ENCODE data around the gene ABHD10.

Gene ABHD10

DNA sequence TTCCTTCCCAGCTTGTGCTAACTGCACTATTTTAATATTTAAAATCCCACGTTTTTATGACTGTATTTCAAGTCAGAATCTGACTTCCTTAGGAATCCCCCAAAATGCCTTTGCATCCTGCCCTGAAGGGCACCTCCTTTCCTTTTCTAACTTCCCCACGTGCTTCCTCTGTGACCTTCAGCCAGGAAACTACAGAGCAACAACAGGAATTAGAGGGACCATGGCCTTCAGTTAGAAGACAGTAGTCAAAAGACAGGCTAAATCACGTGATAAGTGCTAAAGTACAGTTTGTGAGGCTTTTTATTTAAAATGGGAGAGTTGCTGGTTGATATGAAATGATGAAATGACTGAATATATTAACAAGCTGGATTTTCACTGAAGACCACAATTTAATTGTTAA, 11.8 kb upstream of the ABHD10 start:
- no peak for DNase-seq

GRCh38 chr3:111967651-111968274, 11.1 kb upstream of the ABHD10 start:
- peak; percentile 95 for DNase-seq

DNA sequence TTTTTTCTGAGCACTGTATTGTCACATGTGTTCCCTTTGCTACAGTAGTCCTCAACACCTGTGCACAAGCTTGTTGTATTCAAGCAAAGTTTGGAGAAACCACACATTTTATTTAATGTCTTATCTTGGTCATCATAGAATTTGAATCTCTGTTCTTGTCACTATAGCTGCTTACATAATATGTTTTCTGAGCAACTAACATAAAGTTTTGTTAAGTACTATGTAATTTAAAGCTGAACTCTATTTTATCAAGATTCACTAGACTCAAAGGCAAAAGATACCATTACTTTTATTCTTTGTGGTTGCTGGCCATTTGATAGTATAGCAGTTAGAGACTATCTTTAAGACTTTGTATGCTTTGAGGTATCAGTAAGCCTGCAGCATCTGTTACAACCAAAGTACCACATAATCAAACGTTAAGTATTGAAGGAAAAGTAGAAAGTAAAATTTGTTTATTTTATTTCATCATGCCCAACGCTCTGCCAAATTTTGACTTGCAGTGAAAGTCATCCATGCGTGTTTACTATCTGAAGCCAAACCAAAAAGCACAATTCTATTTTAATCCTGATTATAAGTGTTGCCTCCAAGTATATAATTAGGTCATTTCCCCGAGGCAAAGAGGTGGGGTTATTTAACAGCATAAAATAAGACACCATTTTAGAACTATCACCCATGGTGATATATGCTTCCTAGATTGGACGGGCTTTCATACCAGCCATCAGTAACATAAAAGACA, 10.3 kb upstream of the ABHD10 start:
- DNase-seq, result no peak

DNA sequence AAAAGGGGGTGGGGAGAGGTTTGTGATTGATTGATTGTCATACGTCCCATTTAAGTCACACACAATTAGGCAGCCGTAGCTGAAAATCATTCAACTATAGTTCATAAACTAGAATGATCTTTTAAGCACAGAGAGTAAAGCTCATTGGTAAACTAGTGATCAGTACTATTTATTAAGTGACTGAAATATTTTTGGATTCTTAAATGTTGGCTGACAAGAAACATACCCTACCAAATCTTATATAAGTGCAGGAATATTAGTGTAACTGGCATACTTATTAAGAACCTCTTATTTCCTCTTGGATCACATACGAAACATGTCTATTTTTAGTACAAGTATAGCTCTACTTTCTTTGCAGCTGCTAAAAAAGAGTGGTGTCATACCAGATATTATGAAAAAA, 8.4 kb upstream of the ABHD10 start:
- no peak for DNase-seq

DNA sequence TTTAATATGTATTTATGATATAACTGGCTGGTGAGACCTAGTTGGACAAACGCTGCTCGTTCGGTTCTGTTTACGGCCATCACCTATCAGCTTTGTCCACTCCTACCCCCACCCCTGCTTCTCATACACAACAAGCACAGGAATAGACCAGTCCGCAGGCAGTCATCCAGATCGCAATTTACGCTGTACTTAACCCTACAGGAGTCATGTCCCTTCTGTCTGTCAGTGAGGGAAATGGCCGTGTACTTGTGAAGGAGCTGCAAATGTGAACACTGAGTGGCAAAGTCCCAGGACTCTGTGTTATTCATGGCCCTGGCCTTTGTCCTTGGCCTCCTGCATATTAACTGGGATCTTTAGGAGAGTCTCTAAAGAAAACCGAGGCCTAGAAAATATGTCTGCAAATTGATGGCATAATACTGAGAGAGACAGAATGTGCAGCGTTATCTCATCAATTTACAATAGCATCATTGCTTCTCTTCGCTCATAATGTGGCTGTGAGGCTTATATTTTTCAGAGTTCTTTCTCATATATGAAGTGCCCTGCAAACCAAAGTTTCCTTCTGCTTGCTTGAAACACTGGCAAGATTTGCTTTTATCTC, 7.2 kb upstream of the ABHD10 start:
- peak; percentile 71 for DNase-seq

DNA sequence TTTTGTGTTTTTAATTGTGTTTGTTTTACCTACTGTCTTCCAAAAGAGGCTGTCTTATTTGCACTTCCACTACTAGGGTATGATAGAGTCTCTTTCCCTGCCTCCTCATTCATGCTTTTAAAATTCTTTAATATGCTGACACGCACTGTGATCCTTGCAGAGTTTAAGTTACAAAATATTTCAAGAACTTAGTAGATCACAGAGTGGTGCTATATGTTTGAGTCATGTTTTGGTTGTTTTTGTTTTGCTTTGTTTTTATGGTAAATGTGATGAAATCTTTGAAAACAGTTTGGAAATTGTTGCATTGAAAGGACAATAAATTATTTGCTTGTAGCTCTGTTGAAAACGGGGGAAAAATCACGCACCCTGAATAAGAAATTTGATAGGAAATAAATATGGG, 5.9 kb upstream of the ABHD10 start:
- no peak for DNase-seq

DNA sequence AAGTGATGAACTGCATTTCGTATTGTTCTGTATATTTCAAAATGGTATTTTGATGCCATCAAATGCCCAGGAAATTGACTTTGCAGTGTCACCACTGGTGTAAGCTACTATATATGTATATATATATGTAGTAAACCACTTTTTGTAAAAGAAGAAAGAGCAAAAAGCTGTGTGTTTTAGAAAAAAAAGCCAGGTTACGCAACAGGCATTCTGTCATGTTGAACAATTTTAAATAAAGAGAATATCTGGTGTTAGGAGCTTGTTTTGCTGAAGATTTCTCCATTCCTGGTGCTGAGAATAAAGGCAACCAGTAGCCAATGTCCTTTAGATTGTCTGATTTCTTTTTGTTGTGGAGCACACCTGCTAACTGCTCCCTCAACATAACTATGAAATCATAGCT, 3.7 kb upstream of the ABHD10 start:
- no peak for DNase-seq

DNA sequence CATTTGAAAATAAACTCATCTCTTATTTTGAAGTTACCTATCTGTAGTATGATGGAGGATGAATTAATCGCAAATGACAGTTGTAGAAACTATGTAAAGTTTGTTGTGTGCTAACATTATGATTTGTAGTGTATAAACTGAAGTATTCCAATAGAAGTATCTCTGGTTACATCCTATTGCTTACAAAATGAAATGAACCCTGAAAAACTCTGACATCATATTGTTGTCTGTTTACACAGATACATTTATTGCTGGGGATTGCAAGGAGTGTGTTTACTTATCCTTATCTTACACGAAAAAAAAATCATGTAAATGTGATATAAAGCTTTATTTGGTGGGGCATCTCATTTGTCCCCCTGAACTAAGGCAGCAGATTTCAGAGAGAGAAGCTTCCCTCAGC, 2.6 kb upstream of the ABHD10 start:
- DNase-seq, result no peak

- DNase-seq, result no peak
Measured at GRCh38 chr3:111979434-111980038, 710 bp downstream of the ABHD10 start.

DNA sequence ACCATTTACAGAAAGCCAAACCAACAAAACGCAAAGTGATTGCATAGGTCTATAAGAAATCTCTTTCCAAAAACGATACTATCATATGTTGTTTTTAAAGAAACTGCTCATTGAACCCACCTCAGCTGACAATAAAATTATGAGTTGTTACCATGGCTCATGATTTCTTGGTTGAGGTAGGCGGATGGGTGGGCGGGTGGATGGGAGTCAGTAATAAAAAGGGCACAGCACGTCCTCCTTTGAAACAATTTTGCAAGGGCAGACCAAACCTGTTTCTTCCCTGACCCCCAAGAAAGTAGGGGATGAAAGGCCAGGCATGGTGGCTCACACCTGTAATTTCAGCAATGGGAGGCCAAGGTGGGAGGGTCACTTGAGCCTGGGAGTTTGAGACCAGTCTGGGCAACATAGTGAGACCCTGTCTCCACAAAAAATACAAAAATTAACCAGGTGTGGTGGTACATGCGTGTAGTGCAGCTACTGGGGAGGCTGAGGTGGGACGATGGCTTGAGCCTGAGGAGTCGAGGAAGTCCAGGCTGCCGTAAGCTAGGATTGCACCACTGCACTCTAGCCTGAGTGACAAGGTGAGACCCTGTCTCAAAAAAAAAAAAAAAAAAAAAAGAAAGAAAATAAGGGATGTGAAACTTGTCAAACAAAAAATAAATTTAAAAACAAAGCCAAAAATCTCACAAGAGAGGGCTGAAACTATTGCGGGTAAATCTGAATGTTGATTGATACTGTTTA, 2.1 kb downstream of the ABHD10 start:
- no peak for DNase-seq

- DNase-seq, result no peak
Measured at GRCh38 chr3:111981457-111981763, 2.6 kb downstream of the ABHD10 start.

DNA sequence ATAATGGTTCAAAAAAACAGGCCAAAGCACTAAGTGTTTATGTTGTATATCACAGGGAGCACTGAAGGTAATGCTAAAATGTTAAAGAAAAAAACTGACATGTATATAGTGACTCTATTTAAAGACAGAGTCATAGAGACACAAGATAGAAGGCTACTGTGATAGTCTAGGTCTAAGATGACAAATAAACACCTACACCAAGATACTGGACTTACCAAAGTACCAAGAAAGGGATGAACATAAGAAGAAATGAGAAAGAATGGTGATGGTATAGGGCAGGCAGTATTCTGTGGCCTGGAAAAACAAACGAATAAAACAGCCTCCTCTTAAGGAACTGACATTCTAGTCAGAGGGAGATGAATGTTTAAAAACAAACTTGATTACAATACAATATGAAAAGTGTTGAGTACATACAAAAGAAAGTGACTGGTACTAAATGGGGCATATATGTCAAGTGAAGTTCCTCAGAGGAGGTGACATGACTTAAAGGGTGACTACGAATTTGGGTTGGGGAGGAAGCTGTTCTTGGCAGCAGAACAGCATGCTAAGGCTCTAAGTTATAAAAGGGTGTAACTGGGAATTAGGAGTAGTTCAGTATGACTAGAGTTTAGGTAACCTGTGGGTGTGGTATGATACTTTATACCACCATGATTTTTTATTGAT, 5.9 kb downstream of the ABHD10 start:
- DNase-seq, result no peak

DNA sequence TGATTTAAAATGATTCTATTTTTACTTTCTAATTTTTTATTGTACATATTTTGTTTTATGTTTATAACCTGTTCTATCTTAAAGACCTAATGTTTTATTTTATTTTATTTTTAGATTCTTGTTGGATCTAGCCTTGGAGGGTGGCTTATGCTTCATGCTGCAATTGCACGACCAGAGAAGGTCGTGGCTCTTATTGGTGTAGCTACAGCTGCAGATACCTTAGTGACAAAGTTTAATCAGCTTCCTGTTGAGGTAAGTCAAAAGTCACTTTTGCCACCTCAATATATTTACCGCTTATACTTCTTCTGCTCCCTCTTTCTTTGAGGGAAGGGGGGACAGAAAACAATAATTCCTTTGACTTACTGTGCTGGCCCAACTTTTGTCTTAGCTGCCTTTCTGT, 8.0 kb downstream of the ABHD10 start:
- no peak for DNase-seq

- DNase-seq, result peak; percentile 81
Measured at GRCh38 chr3:111989061-111989678, 10.3 kb downstream of the ABHD10 start.

- no peak for DNase-seq
Measured at GRCh38 chr3:111993038-111993437, 14.2 kb downstream of the ABHD10 start.

DNA sequence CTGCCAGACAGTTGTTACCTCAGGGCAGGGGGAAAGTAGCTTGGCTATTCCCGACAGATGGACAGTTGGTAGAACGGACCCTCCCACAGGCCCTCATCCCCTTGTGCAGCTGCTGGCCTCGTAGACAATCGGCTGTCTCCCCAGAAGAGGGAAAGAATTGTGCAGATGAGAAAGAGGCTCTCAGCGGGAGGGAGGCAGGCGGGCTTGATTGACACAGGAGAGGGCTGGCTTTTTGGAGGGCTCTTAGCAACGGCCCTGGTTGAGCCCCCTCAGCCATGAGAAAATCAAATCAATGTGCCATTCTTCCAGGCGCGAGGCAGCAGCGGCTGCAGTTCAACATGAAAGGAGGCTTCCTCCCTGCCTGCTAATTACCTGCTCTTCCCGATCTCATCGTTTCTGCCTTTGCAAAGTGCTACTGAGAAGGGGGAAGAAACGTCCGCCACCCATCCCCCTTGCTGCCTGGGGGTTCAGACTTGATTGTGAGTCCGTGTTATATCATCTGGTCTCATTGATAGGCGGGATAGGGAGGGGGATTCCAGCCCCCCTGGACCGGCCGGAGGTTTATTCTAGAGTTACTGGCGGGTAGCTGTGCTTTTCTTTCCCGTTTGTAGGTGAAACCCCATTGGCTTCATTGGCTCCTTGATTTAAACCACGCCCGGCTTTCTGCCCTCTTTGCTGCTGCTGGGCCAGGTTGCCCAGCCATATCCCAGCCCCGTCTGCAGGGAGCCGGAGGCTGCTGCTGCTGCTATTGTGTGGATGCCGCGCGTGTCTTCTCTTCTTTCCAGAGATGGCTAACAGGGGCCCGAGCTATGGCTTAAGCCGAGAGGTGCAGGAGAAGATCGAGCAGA, 20.0 kb downstream of the ABHD10 start, which contains the start of gene TAGLN3:
Gene TAGLN3 (plus strand): TSS at position 287 of the 848 bp plus-strand sequence. CDS start 501 bp downstream, at position 788.
- DNase-seq, result peak; percentile 96

DNA sequence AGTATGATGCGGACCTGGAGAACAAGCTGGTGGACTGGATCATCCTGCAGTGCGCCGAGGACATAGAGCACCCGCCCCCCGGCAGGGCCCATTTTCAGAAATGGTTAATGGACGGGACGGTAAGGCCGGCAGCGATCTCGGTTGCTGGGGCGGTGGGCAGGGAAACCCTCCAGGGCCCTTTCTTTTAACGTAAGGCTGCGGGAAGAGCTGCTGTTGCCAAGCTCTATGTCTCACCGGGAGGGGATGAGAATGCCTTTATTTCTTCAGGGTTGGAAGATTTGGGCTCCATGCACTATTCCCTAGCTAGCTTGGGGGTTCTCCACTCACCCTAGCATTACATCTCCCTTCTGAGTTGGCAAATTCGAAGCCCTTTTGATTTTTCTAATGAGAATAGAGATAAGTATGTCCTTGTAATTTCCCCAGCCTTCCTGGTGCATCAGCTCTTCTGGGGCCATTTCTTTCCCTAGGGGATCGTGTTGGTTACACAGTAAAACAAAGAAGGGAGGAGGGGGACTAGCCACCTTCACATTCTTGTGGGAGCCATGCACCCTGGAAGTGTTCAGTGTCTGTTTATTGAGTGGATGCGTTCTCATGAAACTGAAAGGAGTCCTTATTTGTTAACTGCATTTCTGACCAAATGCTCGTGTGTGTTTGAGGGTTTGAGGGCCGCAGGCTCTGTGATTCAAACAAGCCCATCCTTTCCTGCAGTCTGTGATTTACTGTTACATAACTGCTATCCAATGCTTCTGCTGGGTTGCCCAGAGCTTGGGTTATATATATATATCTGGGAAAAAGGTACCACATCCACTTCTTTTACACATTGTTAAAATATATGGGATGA, 20.9 kb downstream of the ABHD10 start:
- peak; percentile 82 for DNase-seq

DNA sequence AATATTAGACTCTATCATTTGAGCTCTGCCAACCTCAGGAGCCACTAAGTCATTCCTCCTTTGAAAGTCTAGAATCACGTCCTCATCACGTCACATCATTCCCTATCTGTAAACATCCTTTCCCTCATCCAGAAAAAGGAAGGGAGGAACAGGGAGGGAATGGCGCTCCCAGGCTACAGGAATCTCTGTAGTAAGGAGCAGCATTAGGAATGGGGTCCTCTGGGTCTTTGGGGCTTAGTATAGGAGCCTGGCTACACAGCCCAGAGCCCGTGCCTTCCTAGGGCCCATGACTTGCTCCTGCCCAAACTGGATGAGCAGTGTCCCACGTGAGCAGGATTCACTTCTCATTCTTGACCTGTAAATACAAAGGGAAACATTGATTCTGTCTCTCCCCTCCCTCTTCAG, 21.5 kb downstream of the ABHD10 start:
- no peak for DNase-seq

DNA sequence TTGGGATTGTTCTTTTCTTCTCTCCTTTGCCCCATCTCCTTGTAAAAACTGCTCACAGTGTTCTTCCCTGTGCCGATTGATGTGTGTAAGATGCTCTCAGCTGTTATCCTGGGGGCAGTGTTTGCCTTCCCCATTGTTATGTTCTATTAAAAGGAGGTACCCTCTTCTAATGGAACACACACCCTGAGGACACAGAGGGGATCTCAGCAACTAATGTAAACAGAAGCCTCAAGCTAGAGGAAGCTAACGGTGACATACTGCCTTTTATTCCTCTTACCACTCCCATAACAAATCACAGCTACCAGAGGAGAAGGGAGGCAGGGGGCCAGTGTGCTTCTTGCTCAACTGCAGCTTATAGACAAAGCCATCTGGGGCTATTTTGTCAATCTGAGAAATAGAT, 22.1 kb downstream of the ABHD10 start:
- peak; percentile 58 for DNase-seq

- peak; percentile 73 for DNase-seq
Measured at GRCh38 chr3:112001526-112001925, 22.7 kb downstream of the ABHD10 start.
